OCI-M2 (cell line): ENCODE measurements around the gene TNFAIP8.
"Not testable (repeated sequence)": the region's sequence is repeated elsewhere in the genome, so short reads cannot be mapped to it uniquely, and the experiment has no call there.

Source experiments
- DNase-seq: peaks from one replicate; lab custom pipeline; 2025; ENCODE audit not compliant: unreplicated experiment; lab: John Stamatoyannopoulos, UW

The TNFAIP8 gene

DNA sequence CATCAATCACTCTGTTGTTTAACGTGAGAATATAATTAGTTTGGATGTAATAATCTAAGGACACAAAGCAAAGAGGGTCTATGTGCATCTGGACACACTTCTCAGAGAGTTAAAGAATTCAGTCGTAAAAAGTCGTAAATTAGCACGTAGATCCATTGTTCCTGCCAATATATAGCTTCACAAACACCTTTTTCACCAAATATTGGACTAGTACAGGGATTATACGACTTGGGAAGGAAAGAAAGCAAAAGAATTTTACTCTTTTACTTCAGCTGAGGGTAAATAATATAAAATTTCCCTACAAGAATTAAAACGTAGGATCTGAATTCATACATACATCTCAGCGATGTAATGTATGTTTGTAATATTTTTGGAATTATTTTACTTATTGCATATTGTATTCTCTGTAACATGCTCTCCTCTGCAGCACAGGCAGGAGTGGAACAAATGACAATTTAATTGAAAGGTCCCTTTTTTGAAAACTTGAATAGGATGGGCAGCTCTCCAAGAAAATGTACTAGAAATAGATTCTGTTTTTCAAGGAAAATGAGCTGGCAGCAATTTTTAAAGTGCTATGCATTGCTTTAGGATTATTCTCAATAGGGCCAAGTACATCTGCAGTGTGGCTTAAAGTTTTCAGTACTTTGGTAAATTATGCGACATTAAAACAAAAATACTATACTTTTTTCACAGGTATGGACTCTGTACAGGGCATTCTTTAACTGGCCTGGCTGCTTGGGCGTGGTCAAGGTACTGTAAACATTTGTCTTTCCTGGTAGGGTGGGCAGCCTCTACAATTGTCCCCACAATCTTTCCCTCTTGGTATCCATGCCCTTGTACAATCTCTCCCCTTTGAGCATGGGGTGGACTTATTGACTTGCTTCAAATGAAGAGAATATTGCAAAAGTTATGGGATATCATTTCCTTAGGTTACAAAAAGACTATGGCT lies 56.7 kb downstream of the TNFAIP8 start:
- DNase-seq, result no peak

DNA sequence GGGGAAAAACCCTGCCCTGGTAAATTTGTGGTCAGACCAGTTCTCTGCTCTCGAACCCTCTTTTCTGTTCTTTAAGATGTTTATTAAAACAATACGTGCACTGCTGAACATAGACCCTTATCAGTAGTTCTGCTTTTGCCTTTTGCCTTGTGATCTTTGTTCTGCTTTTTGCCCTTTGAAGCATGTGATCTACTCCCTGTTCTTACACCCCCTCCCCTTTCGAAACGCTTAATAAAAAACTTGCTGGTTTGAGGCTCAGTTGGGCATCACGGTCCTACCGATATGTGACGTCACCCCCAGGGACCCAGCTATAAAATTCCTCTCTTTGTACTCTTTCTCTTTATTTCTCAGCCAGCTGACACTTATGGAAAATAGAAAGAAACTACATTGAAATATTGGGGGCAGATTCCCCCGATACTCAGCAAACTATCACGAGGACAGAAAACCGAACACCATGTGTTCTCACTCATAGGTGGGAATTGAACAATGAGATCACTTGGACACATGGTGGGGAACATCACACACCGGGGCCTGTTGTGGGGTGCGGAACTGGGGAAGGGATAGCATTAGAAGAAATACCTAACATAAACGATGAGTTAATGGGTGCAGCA lies 58.4 kb downstream of the TNFAIP8 start:
- DNase-seq, result not testable (repeated sequence)

DNA sequence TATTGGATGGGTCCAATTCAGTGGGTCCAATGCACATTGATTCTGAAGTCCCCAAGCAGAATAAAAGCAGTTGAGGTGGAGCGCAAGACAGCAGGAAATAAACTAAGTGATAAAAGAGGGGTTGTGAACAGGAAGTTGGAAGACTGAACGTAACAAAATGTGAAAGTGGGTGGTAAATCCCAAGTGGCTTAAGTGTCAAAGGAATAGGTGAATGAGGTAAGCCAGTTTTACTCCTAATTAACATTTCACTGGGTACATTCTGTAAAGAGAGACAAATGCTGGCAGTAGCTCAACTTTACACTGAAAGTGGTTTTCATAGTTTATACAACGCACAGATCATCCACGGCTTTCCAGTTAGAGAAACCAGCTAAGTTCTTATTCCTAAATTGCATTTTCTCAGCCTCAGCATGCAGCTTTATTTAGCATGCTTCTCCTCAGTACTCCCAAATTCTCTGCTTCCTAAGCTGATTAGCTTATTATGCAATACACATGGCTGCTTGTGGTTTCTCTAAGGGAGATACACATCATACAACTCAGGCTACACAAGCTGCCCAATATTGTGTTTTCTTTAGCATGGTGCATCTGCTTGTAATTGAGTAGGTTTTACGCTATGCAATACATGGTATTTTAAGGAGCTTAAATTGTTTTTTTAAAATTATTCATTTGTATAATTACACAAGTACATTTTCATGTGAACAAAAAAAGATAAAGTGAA lies 62.2 kb downstream of the TNFAIP8 start:
- DNase-seq, result no peak

DNA sequence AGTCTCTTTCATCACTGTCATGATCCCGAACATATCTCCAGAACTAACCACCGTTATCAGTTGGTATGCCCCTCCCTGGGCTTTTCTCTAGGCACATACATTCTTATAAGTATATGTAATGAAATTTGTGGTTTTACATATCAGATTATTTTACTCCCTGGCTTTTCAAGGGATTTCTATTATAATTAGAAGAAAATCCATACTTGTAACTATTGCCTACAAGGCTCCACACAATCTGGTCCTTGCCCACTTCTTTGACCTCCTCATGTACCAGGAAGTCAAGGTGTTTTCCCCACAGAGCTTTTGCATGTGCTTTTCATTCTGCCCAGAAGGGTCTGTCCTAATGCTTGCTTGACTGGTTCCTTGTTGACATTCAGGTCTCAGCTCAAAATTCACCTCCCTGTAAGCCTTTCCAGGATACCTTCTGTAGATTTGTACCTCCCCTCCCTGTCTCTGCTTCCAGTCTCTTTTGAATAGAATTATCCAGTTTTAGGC lies 62.8 kb downstream of the TNFAIP8 start:
- DNase-seq, result no peak

DNA sequence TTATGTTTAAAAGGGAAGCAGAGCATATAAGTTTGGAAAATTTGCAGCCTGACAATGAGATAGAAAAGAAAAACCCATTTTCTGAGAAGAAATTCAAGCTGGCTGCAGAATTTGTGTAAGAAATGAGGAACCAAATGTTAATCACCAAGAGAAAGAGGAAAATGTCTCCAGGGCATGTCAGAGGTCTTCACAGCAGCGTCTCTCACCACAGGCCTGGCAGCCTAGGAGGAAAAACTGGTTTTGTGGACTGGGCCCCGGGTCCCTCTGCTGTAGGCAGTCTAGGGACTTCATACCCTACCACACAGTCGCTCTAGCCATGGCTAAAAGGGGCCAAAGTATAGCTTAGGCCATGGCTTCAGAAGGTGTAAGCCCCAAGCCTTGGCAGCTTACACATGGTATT lies 64.3 kb downstream of the TNFAIP8 start:
- DNase-seq, result no peak

- DNase-seq, result no peak
These were observed 70.2 kb downstream of the TNFAIP8 start for GRCh38 chr5:119426057-119426456.

DNA sequence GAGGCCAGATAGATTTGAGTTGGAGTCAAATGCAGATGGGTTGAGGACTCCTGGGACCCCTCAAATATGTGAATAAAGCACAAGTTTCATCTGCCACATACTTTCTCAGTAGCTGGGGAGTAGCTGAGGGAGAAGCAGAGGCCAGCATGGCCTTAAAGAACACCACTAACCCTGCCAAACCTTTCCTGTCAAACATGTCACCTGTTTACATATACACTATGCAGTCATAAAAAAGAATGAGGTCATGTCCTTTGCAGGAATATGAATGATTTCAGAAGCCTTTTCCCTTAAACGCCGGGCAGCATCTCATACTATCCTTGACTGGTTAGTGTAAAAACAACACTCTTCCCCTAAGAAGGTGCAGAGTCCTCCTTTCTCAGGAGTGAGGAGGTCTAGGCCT lies 71.2 kb downstream of the TNFAIP8 start:
- no peak for DNase-seq

DNA sequence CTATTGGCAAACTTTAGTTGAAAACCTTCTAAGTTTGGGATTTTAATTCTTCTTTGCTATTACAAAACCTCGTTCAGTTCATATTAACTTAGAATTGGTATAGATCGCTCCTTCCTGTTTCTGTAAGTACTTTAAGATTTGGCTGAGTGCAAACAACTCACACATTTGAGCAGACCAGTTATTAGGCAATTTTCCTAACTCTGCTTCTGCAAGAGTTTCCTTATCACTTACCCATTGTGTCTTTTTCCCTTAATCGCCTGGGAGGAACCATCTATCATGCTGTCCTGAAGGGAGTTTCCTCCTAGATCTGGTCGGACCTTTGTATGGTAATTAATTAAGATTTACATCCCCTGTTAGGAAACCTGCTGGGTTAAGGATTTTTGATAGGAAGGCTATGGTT lies 71.8 kb downstream of the TNFAIP8 start:
- DNase-seq, result not testable (repeated sequence)

DNA sequence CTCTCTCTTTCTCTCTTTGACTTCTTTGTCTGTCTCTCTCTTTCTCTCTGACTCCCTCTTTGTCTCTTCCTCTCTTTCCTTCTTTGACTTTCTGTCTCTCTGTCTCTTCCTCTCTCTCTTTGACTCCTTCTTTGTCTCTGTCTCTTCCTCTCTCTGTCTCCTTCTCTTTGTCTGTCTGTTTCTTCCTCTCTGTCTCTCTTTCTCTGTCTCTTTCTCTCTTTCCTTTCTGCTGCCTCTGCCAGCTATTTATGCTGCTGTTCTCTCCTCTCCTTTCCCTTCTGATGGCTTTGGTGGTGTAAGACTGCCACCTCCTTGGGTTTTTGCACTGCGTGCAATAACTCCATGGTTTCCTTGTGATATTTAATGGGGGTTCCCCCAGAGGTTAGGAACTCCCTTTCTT lies 72.3 kb downstream of the TNFAIP8 start:
- DNase-seq, result not testable (repeated sequence)

- DNase-seq, result not testable (repeated sequence)
These were observed 72.8 kb downstream of the TNFAIP8 start for GRCh38 chr5:119428574-119428973.

DNA sequence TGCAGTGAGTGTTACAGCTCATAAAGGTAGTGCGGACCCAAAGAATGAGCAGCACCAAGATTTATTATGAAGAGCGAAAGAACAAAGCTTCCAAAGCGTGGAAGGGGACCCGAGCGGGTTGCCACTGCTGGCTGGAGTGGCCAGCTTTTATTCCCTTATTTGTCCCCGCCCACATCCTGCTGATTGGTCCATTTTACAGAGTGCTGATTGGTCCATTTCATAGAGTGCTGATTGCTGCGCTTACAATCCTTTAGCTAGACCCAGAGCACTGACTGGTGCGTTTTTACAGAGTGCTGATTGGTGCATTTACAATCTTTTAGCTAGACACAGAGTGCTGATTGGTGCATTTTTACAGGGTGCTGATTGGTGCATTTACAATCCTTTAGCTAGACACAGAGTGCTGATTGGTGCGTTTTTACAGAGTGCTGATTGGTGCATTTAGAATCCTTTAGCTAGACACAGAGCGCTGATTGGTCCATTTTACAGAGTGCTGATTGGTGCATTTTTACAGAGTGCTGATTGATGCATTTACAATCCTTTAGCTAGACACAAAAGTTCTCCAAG lies 76.9 kb downstream of the TNFAIP8 start:
- not testable (repeated sequence) for DNase-seq

GRCh38 chr5:119435436-119436132 lies 79.8 kb downstream of the TNFAIP8 start:
- DNase-seq, result no peak

DNA sequence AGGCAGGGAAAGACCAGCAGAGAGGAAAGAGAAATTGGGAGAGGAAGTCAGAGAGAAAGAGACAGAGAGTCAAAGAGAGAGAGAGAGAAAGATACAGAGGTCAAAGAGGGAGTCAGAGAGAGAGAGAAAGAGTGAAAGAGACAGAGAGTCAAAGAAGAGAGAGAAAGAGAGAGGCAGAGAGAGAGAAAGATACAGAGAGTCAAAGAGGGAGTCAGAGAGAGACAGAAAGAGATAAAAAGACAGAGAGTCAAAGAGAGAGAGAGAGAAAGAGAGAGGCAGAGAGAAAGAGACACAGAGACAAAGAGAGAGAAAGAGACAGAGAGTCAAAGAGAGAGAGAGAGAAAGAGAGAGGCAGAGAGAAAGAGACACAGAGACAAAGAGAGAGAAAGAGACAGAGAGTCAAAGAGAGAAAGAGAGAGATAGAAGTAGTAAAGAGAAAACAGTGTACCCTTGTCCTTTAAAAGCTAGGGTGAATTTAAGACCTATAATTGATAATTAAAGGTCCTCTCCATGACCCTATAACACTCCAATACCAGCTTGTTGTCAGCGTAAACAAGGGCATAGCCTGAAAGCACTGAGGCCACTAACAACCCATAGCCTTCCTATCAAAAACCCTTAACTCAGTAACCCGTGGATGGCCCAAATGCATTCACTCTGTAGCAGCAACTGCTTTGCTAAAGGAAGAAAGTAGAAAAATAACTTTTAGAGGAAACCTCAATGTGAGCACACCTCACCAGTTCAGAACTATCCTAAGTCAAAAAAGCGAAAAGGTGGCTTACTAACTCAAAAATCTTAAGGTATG lies 82.2 kb downstream of the TNFAIP8 start:
- not testable (repeated sequence) for DNase-seq

DNA sequence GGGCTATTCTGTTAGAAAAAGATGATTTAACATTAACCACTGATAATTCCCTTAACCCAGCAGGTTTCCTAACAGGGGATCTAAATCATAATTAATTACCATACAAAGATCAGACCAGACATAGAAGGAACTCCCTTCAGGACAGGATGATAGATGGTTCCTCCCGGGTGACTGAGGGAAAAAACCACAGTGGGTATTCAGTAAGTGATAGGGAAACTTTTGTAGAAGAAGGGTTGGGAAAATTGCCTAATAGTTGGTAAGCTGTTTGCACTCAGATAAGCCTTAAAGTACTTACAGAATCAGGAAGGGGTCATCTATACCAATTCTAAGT lies 82.7 kb downstream of the TNFAIP8 start:
- DNase-seq, result not testable (repeated sequence)

GRCh38 chr5:119439140-119439631 lies 83.4 kb downstream of the TNFAIP8 start:
- no peak for DNase-seq

DNA sequence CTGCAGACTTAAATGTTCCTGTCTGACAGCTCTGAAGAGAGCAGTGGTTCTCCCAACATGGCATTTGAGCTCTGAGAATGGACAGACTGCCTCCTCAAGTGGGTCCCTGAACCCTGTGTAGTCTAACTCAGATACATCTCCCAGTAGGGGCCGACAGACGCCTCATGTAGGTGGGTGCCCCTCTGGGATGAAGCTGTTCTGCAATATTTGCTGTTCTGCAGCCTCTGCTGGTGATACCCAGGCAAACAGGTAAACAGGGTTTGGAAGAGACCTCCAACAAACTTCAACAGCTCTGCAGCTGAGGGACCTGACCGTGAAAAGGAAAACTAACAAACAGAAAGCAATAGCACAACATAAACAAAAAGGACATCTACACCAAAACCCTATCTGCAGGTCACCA lies 83.8 kb downstream of the TNFAIP8 start:
- DNase-seq, result not testable (repeated sequence)

DNA sequence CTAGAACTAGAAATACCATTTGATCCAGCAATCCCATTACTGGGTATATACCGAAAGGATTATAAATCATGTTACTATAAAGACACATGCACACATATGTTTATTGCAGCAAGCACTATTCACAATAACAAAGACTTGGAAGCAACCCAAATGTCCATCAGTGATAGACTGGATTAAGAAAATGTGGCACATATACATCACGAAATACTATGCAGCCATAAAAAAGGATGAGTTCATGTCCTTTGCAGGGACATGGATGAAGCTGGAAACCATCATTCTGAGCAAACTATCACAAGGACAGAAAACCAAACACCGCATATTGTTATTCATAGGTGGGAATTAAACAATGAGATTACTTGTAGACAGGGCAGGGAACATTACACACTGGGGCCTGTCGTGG lies 88.8 kb downstream of the TNFAIP8 start:
- not testable (repeated sequence) for DNase-seq

DNA sequence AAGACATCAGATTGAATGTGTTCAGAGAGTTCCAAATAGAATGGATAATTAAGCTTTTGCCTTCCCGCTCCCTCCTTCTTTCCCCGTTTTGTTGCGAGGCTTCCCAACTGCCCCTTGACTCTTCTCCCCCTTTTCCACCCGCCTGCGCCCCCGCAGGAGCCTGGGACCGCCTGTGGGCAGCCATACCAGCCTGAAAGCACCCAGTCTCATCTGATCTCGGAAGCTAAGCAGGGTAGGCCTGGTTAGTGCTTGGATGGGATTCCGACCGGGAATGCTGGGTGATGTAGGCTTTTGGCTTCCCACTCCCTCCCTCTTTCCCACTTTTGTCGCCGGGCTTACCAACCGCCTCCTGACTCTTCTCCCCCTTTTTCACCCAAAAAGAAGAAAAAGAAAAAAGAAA lies 89.7 kb downstream of the TNFAIP8 start:
- DNase-seq, result no peak
